PC-9 (cell line): Measurements from ENCODE around the gene SEMA6A. TPM values are rescaled to one million over a fixed set of nuclear protein-coding genes. Genes with fewer than 3 reads are reported as not detected.

Experiments
- BruUV-seq: library from RNA; stranded (reverse); fragments of 400-500 nt; replicated peaks from 2 replicates; lab custom pipeline; 2021; lab: Mats Ljungman, UMichigan
- CTCF ChIA-PET: fragments of 300-600 bp; sonication (Branson Sonifier 250); formaldehyde crosslinking; loops from one replicate; lab custom pipeline; 2022; ENCODE audit warnings: antibody characterized with exemption; lab: Charles Lee
- POLR2A ChIA-PET: fragments of 300-600 bp; sonication (Branson Sonifier 250); formaldehyde crosslinking; loops from one replicate; lab custom pipeline; 2022; ENCODE audit warnings: antibody characterized with exemption; ENCODE audit not compliant: unreplicated experiment; lab: Charles Lee
- DNase-seq, 2 experiments: peaks; one replicate each; pipeline versions ENCODE4 v3.0.0 to v3.0.0-alpha.2; 2015 to 2022; ENCODE audit warnings: mixed read lengths in 1 of 2
- H2AFZ ChIP-seq: fragments of 200-600 bp; sonication (generic); 2 replicates; pipeline ENCODE4 v1.8.1; 2017; ENCODE audit warnings: antibody characterized with exemption
- H3F3A ChIP-seq: fragments of 200-600 bp; sonication (generic); 2 replicates; pipeline ENCODE4 v1.8.1; 2017; ENCODE audit warnings: antibody characterized with exemption, mild to moderate bottlenecking, low read depth; ENCODE audit not compliant: insufficient read depth
- H3K27ac ChIP-seq: fragments of 200-600 bp; sonication (generic); 2 replicates; pipeline ENCODE4 v1.6.1; 2016; ENCODE audit warnings: mixed run types
- H3K27me3 ChIP-seq: fragments of 200-600 bp; sonication (generic); 2 replicates; pipeline ENCODE4 v1.6.1; 2016; ENCODE audit warnings: low read depth, mixed run types; ENCODE audit not compliant: insufficient read depth
- H3K36me3 ChIP-seq: fragments of 200-600 bp; sonication (generic); 2 replicates; pipeline ENCODE4 v1.6.1; 2016; ENCODE audit warnings: low read depth, mixed run types
- H3K4me1 ChIP-seq: fragments of 200-600 bp; sonication (generic); replicated peaks from 2 replicates; pipeline ENCODE4 v1.6.1; 2016; ENCODE audit warnings: mixed run types; ENCODE audit not compliant: insufficient read depth
- H3K4me2 ChIP-seq: fragments of 200-600 bp; sonication (generic); 2 replicates; pipeline ENCODE4 v1.6.1; 2017; ENCODE audit warnings: mixed run types
- H3K4me3 ChIP-seq: fragments of 200-600 bp; sonication (generic); 2 replicates; pipeline ENCODE4 v1.6.1; 2016; ENCODE audit warnings: mixed run types
- H3K79me2 ChIP-seq: fragments of 200-600 bp; sonication (generic); 2 replicates; pipeline ENCODE4 v1.6.1; 2017; ENCODE audit warnings: low read depth, mixed run types
- H3K9me2 ChIP-seq: fragments of 200-600 bp; sonication (generic); 2 replicates; pipeline ENCODE4 v1.8.1; 2017; ENCODE audit warnings: mild to moderate bottlenecking; ENCODE audit not compliant: insufficient read depth
- H3K9me3 ChIP-seq: fragments of 200-600 bp; sonication (generic); 2 replicates; pipeline ENCODE4 v1.8.1; 2016; ENCODE audit warnings: low read depth; ENCODE audit not compliant: insufficient read depth
- H4K20me1 ChIP-seq: fragments of 200-600 bp; sonication (generic); 2 replicates; pipeline ENCODE4 v1.8.1; 2017; ENCODE audit not compliant: insufficient read depth
- CTCF ChIP-seq: fragments of 200-600 bp; sonication (generic); conservative IDR thresholded peaks from 2 replicates; pipeline ENCODE4 v1.6.1; 2017; ENCODE audit warnings: mixed run types, antibody characterized with exemption, mild to moderate bottlenecking, moderate library complexity
- EZH2 ChIP-seq: fragments of 200-600 bp; sonication (generic); IDR thresholded peaks from 2 replicates; pipeline ENCODE4 v1.8.0; 2017; ENCODE audit warnings: antibody characterized with exemption, low read depth
- intact Hi-C: fragments of 100-400 bp; cut with micrococcal nuclease; formaldehyde crosslinking; loops from one replicate; pipeline ENCODE4 v1.10.0; 2022; ENCODE audit not compliant: unreplicated experiment
- total RNA-seq: library from RNA; stranded (reverse); gene quantifications from 2 replicates; pipeline ENCODE4 v1.2.3, GENCODE V29; 2021

SEMA6A gene
- total RNA-seq, 1 experiment from 2014 or later = not detected

DNA sequence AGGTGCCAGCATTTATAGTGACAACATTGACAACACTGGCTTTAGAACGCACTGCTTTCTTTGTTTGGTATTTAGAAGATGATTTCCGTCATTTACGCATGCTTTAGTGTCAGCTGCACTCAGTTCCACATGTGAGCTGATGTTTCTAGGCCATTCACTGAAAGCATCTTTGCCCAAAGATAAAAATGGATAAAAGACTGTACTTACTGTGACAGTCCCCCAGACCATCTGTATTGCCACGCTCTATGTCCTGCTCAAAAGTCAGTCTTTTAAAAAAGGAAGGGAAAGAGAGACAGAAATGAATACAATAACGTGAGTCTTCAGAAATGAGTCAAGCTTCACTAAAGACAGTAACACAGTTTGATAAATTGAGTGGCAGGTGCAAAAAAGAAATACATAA, 99.3 kb downstream of the SEMA6A start:
- intact Hi-C loops = no loop called here

GRCh38 chr5:116473706-116474105, 100.9 kb downstream of the SEMA6A start:
- Histone ChIP-seq H4K20me1 (no peaks in the 10 kb centered on the region), H3K4me2 (no peak overlapping the region), H3K4me1 (no peaks in the 10 kb centered on the region), H3K27ac (no peak overlapping the region), H3K36me3 (no peaks in the 10 kb centered on the region), H3K9me3 (no peaks in the 10 kb centered on the region; the same call in 1 of the 2 replicates), H2AFZ (no peak overlapping the region), H3K79me2 (no peaks in the 10 kb centered on the region), H3F3A (no peaks in the 10 kb centered on the region), H3K4me3 (no peak overlapping the region), H3K27me3 (0 out of 2 replicates have a peak, but pooled peaks cover 3% of the 10 kb centered on the region), H3K9me2 (no peaks in the 10 kb centered on the region)
- intact Hi-C loops = no loop called here
- CTCF ChIA-PET = no interaction called here
- TF ChIP-seq EZH2 (no peak), CTCF (no peak)
- POLR2A ChIA-PET = no interaction called here
- no peak for DNase-seq
- no TSS peak for BruUV-seq

More for the DNA sequence above, 99.3 kb downstream of the SEMA6A start:
- DNase-seq = no peak
- Histone ChIP-seq H3K36me3 (no peaks in the 10 kb centered on the region), H3K4me2 (no peak overlapping the region), H3K27ac (no peak overlapping the region), H3K27me3 (0 out of 2 replicates have a peak, but pooled peaks cover 3% of the 10 kb centered on the region), H3K9me2 (no peaks in the 10 kb centered on the region), H2AFZ (no peak overlapping the region), H3F3A (no peaks in the 10 kb centered on the region), H3K9me3 (no peaks in the 10 kb centered on the region; the same call in 1 of the 2 replicates), H4K20me1 (no peaks in the 10 kb centered on the region), H3K79me2 (no peaks in the 10 kb centered on the region), H3K4me3 (no peak overlapping the region), H3K4me1 (no peaks in the 10 kb centered on the region)
- ChIA-PET CTCF (no interaction called here), POLR2A (no interaction called here)
- no TSS peak for BruUV-seq
- TF ChIP-seq EZH2 = no peak
- no peak for TF ChIP-seq CTCF

DNA sequence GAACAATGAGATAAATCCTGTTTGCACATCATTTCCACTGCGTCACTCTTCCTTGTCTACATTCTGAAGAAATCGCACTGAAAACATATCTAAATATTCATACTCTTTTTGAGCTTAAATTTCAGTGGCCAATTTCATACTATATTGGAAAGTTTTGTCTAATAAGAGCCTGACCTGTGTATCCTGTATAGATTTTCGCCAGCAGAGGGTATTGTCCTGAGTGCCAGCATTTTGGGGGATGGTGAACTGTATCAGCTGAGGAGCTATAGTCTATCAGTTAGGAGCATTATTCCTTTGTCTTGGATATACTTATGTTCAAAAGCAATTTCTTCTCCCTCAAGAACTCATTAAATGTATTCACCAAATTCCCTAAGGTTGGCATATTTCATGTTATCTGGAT, 102.3 kb downstream of the SEMA6A start:
- no peaks in the 10 kb centered on the region for H3K79me2 ChIP-seq
- no peaks in the 10 kb centered on the region for H3K9me2 ChIP-seq
- H3K4me3 ChIP-seq = no peak overlapping the region
- POLR2A ChIA-PET = no interaction called here
- H2AFZ ChIP-seq = no peak overlapping the region
- CTCF ChIA-PET = no interaction called here
- no peaks in the 10 kb centered on the region for H3K36me3 ChIP-seq
- H3K27me3 ChIP-seq = 0 out of 2 replicates have a peak, but pooled peaks cover 3% of the 10 kb centered on the region
- H3K4me2 ChIP-seq = no peak overlapping the region
- no peaks in the 10 kb centered on the region for H3K4me1 ChIP-seq
- intact Hi-C loops = no loop called here
- H4K20me1 ChIP-seq = no peaks in the 10 kb centered on the region
- TF ChIP-seq EZH2 (no peak), CTCF (no peak)
- no peak for DNase-seq
- H3K9me3 ChIP-seq = no peaks in the 10 kb centered on the region; the same call in 1 of the 2 replicates
- H3K27ac ChIP-seq = no peak overlapping the region
- BruUV-seq = no TSS peak
- no peaks in the 10 kb centered on the region for H3F3A ChIP-seq
